OCI-M2 (cell line): ENCODE measurements around the gene HIVEP3.

Experiments
- DNase-seq: peaks from one replicate; lab custom pipeline; 2025; ENCODE audit not compliant: unreplicated experiment; lab: John Stamatoyannopoulos, UW

HIVEP3 gene

DNA sequence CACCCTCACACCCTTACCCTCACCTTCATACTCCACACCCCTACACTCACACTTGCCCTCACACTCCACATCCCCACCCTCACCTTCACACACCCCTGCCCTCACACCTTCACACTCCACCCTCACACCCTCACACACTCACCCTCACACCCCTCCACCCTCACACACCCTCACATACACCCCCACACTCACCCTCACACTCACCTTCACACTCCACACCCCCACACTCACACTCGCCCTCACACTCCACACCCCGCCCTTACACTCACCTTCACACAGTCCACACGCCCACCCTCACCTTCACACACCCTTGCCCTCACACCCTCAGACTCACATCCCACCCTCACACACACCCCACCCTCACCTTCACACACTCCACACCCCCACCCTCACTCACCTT is 390.6 kb downstream of the HIVEP3 start:
- DNase-seq = no peak

DNA sequence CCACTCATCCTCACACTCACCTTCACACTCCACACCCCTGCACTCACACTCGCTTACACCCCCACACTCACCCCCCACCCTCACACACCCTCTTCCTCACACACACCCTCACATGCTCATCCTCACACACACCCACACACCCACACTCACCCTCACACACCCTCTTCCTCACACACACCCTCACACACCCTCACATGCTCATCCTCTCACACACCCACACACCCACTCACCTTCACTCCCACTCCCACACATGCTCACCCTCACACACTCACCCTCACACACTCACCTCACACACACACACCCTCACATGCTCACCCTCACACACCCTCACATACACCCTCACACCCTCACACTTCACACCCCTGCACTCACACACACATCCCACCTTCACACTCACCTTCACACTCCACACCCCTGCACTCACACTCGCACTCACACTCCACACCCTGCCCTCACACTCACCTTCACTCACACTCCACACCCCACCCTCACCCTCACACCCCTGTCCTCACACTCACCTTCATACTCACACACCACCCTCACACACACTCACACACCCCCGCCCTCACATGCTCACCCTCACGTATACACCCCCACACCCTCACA is 391.7 kb downstream of the HIVEP3 start:
- DNase-seq = no peak

GRCh38 chr1:41525891-41526587 is 392.7 kb downstream of the HIVEP3 start:
- DNase-seq = no peak

GRCh38 chr1:41524676-41525675 is 393.7 kb downstream of the HIVEP3 start:
- no peak for DNase-seq

- DNase-seq = no peak
Observed at GRCh38 chr1:41523949-41524675, 394.6 kb downstream of the HIVEP3 start.

DNA sequence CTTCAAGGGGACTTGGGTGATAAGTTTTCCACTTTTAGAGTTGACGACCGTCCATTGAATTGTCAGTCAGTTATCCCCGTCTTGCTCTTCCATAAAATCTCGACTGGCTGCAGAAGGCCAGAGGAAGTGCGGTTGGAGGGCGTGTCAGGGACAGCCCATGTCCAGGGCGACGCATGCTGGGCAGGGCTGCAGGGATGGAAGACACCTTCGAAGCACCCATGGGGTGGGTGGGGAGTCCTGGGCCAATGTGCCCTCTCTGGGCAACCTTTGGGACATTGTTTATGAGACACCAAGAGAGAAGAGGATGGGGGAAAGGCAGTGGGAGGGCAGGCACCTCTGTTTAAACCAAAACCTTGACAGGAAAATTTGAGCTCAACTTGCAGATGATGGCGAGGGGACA is 395.7 kb downstream of the HIVEP3 start:
- no peak for DNase-seq

DNA sequence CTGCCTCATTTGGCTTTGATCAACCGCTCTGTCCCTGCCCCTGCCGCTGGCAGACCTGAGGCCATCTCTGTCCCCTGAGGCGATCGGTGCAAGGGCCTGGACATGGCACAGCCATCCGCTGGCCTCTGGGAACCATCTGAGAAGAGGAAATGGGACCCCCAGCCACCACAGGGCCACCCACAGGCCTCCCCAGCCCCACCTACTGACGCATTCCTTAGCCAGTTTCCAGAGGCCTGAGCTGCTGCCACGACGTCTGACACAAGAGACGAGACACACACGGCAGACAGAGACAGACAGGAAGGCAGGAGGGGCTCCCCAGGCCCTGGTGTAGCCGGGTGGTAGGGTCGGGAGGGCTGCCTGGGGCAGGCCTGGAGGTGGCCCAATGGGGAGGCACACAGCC is 397.0 kb downstream of the HIVEP3 start:
- no peak for DNase-seq

DNA sequence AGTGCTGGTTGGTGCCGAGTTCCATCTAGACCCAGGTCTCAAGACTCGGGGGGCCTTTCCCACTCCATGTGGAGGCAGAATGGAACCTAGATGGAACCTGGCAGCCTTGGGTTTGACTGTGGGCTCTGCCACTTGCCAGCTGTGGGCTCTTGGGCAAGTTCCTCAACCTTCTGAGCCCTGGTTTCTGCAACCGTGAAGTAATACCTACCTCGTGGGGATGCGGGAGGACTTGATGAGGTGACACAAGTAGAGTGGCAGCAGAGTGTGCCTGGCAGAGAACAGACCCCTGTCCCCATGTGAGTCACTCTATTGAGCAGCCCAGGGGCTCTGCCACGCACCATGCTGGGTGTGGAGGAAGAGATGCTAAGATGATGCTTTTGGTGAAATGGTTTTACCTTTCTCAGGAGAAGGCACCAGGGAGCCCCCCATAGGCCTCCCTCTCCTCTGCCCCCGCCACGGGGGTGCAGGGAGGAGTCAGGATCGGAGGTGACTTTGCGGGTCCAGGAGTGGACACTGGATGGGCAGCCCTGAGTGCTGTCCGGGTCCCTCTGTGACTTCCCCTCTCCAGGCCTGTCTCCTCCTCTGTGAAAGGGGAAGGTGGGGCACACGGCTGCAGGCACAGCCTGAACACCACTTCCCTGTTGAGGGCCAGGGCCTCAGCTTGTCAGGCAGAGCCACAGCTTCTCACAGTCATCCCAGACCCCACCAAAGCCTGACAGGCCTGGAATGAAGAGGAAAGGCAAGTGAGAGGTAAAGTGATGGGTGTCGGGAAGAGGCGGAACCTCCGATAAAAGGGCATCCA is 397.6 kb downstream of the HIVEP3 start:
- DNase-seq = no peak

GRCh38 chr1:41519667-41520066 is 399.1 kb downstream of the HIVEP3 start:
- DNase-seq = no peak

GRCh38 chr1:41518471-41518870 is 400.3 kb downstream of the HIVEP3 start:
- no peak for DNase-seq

DNA sequence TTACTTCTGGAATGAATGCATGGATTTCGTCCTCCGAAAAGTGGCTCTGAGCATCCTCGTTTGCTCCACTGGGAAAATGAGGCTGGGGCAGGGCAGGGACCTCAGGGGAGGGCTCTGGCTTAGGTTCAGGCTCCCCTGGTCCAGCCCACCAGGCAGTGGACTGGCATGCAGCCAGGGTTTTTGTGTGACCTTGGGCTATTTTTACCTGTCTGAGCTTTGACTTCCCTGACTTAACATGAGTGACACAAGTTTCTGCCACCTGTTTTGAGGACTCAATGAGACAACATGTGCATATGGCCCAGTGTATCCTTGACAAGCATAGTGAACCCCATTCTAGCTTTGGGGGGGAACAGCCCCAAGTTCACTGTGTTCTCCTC is 401.7 kb downstream of the HIVEP3 start:
- no peak for DNase-seq

DNA sequence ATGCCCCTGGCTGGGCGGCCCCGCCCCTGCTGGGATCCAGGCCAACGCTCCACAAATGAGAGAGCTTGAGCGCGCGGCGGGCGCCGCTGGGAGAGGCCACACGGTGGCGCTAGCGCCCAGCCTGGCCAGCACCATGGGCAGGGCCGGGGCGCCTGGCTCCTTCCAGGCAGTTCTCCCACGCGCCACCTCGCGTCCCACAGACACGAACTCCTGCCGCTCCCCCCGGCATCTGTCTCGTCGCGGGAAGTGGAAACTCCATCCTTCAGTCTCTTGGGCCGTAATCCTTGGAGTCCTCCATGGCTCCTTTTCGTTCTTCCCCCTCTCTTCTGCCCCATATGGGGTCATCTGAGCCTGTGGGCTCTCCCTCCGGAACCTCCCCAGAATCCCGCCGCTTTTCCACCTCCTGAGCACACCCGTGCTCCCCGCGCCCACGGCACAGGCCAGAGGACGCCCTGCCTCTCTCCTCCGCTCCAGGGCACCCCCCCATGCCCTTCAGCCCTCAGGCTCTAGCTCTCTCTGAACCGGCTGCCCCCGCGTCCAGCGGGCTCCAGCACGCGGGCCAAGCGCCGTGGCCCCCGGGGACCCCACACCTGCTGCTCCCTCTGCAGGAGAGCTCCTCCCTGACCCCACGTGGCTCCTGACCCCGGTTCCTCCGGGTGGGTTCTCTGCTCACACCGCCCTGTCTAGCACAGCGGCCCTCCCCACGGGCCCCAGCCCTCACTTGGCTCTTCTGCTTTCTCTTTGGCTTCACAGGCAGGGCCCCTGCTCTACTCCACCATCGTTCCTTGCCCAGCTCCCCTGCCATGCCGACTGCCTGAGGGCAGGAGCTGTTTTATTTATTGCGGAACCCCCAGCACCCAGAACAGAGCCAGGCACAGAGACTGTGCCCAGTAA is 402.3 kb downstream of the HIVEP3 start:
- peak; percentile 6 for DNase-seq

- no peak for DNase-seq
Observed at GRCh38 chr1:41515778-41516167, 402.9 kb downstream of the HIVEP3 start.

GRCh38 chr1:41515131-41515678 is 403.5 kb downstream of the HIVEP3 start:
- no peak for DNase-seq

- no peak for DNase-seq
Observed at GRCh38 chr1:41514381-41514780, 404.3 kb downstream of the HIVEP3 start.

DNA sequence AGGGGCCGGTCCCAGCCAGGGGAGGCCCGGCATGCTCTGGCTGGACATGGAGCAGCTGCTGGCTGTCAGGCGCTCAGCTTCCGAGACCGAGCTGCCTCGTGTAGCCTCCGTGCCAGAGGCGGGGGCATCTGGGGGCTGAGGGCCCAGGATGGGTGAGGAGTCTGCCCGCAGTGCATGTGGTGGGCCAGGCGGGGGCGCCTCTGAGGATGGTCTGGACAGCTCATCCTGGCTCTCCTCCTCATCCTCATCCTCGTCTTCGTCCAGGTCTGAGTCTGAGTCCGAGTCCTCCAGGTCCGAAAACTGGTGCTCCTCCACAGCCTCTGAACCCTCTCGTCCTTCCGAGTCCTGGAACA is 405.4 kb downstream of the HIVEP3 start:
- no peak for DNase-seq

DNA sequence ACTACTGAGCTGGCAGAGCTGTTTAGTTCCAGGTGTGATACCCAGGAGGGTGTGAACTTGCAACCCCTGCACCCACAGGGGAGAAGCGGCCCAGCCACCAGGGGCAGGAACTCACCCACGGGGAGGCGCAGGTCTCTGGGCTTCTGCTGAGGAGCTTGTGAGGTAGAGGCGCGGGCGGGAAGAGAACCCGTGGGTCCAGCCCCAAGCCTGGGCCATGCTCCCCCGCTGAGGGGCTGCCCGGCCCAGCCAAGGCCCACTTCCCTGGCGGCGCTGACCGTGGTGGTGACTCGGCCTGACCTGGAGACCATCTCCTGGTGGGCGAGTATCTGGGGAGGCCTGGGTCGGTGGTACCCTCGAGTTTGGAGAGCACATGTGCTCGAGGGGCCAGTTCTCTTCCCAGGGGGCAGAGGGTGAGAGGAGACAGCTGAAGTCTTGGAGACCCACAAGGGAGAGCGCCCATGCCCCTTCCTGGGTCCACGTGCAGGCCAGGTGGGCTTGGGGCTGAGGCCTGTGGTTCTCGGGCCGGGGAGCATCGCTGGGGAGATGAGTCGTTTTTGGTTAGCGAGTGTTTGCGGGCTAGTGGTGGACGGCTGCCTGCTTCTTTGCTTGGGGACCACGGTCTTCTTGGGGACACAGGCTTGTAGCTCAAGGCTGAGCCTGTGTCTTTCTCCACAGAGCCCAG is 405.9 kb downstream of the HIVEP3 start:
- DNase-seq = no peak

DNA sequence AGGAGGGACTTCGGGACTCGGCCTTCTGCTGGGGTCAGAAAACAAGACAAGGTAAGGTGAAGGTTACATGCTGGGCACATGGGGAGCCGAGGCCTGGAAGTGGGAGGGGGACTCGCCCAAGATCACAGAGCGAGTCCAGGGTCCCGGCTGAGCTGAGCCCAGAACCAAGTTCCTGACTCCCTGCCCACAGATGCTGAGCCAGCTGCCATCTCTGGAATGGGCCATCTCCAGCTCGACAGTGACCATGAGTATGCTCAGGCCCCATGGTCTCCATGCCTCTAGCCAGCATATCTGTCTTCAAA is 407.5 kb downstream of the HIVEP3 start:
- DNase-seq = no peak
